ENCODE results near the gene PPP3R1.

GRCh38 chr2:68244456-68244855 is 7.9 kb downstream of the PPP3R1 start:
- no peak for TF ChIP-seq ZNF521 (tag by site-specific recombination; IDR thresholded peaks at IDR 0.05)
- no peak for TF ChIP-seq ZBTB1 (tag by site-specific recombination; IDR thresholded peaks at IDR 0.05)
- TF ChIP-seq ZNF433 (tag by site-specific recombination; IDR thresholded peaks at IDR 0.05; ENCODE audit: low read depth) = no peak
- no peak for TF ChIP-seq ZNF274 (IDR thresholded peaks at IDR 0.05; ENCODE audit: low read length)
- TF ChIP-seq ZNF274 (tag by site-specific recombination; IDR thresholded peaks at IDR 0.05; ENCODE audit: borderline replicate concordance) = no peak
- TF ChIP-seq TCF7L2 (IDR thresholded peaks at IDR 0.05; ENCODE audit: borderline replicate concordance, low read depth, low read length) = no peak
- TF ChIP-seq KLF8 (tag by site-specific recombination; IDR thresholded peaks at IDR 0.05) = no peak
